Right renal cortex interstitium (tissue), 3 donors: ENCODE results near the gene RBBP6. TPM values are rescaled to one million over a fixed set of nuclear protein-coding genes. Genes with fewer than 3 reads are reported as not detected.
"Not testable (repeated sequence)": the region's sequence is repeated elsewhere in the genome, so short reads cannot be mapped to it uniquely, and the experiment has no call there.

ENCODE experiments used
- DNase-seq, 3 donors: peaks; one replicate each; pipeline ENCODE4 v3.0.0-alpha.2; 2013; ENCODE audit warnings: low read depth in 3 of 3, low spot score in 2 of 3
- polyA plus RNA-seq, 3 donors: library from polyadenylated mRNA; unstranded; fragments of 120-200 nt; gene quantifications; one replicate each; pipeline ENCODE4 v1.2.1, GENCODE V29; 2013; ENCODE audit not compliant: insufficient read length in 3 of 3

The RBBP6 gene
- polyA plus RNA-seq, 3 donors, result 74.8 to 83.0 (median 78.2) TPM

DNA sequence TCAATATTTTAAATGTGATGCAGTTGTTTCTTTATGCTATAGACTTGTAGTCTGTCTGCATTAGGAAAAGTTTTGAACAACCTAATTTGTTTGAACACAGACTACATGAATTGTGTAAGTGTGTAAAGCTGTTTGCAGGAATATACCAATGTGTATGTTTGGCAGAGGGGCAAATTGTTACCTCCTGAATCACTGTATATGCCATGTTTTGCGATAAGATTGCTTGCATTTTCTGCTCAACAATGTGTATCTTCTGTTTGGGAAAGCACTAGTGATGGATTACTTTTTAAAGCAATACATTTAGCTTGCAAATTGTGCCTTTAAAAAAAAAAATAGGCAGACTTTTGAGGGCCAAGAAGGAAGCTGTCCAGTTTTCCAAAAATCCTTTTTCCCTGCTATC is 14.6 kb downstream of the RBBP6 start:
- no peak for DNase-seq

DNA sequence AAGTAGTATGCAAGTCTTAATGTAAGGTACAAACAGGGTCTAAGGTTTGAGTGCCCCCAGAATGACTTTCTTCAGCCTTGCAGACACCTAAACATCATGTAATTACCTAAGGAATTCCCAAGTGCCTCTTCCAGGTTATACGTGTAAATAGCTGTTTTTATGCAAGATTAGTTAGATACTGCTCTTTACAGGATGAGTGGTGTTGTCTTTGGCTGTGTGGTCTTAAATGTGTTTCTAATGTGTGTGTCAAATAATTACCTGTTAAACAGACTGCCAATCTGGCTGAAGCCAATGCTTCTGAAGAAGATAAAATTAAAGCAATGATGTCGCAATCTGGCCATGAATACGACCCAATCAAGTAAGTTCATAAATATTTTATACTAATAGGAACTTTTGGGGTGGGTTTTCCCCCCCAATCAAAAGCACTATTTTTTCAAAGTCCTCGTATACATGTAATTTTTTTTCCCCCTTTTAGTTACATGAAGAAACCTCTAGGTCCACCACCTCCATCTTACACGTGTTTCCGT is 16.0 kb downstream of the RBBP6 start:
- no peak for DNase-seq

DNA sequence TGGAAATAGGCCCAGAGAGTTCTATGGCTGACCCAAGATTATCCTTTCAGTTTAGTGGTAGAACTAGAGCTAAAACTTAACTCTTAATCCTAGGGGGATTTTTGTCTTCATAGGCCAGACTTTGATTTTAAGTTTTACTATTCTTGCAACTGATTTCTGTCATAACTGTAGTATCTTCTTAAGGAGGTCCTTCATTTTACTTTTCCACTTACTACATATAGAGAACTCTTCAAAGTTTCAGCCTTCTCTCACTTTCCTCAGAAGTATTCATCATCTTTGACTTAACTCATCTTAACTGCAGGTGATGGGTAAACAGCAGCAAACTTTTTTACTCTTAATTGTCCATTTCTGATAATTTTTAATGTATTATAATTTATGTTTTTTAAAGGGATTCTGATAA is 23.4 kb downstream of the RBBP6 start:
- DNase-seq, result no peak

DNA sequence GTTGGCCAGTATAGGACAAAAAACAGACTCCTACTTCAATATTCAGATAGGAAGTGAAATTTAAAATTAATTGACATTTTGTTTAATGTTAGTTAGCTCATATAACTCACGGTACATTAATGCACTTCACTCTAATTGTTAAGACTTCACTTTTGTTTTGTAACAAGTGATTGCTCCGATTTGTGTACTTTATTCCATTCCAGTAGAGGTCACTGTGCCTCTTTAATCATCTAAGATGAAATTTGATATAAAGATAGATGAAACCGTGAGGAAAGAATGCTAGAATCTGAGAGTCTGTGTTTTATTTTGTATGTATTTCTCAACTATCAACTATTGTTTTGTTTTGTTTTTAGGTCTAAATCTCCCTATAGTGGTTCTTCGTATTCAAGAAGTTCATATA is 29.0 kb downstream of the RBBP6 start:
- DNase-seq, result no peak

DNA sequence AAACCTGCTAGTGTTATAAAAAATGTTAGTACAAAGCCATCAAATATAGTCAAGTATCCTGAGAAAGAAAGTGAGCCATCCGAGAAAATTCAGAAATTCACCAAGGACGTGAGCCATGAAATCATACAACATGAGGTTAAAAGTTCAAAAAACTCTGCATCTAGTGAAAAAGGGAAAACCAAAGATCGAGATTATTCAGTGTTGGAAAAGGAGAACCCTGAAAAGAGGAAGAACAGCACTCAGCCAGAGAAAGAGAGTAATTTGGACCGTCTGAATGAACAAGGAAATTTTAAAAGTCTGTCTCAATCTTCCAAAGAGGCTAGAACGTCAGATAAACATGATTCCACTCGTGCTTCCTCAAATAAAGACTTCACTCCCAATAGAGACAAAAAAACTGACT is 31.7 kb downstream of the RBBP6 start:
- no peak for DNase-seq

DNA sequence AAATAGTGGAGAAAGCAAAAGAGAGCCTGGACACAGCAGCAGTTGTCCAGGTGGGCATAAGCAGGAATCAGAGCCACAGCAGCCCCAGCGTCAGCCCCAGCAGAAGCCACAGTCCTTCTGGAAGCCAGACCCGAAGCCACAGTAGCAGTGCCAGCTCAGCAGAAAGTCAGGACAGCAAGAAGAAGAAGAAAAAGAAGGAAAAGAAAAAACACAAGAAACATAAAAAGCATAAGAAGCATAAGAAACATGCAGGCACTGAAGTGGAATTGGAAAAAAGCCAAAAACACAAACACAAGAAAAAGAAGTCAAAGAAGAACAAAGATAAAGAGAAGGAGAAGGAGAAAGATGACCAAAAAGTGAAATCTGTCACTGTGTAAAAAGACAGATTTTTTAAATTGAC is 32.7 kb downstream of the RBBP6 start:
- DNase-seq, result no peak

DNA sequence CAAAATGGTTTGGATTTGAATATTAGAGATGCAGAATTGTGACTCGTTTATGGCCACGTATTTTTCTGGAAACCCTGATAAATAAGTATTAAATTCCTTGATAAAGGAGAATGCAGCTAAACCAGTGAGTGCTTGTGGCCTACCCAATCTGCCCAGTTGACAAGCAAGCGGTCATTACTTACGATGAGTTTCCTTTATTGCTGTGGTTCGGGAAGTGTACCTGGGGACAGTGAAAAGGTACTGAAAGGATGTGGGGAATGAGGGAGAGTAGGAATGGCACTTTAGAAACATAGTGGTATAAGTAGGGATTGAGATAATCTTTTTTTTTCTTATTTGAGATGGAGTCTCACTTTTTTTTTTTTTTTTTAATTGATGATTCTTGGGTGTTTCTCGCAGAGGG is 33.8 kb downstream of the RBBP6 start:
- DNase-seq, result no peak

DNA sequence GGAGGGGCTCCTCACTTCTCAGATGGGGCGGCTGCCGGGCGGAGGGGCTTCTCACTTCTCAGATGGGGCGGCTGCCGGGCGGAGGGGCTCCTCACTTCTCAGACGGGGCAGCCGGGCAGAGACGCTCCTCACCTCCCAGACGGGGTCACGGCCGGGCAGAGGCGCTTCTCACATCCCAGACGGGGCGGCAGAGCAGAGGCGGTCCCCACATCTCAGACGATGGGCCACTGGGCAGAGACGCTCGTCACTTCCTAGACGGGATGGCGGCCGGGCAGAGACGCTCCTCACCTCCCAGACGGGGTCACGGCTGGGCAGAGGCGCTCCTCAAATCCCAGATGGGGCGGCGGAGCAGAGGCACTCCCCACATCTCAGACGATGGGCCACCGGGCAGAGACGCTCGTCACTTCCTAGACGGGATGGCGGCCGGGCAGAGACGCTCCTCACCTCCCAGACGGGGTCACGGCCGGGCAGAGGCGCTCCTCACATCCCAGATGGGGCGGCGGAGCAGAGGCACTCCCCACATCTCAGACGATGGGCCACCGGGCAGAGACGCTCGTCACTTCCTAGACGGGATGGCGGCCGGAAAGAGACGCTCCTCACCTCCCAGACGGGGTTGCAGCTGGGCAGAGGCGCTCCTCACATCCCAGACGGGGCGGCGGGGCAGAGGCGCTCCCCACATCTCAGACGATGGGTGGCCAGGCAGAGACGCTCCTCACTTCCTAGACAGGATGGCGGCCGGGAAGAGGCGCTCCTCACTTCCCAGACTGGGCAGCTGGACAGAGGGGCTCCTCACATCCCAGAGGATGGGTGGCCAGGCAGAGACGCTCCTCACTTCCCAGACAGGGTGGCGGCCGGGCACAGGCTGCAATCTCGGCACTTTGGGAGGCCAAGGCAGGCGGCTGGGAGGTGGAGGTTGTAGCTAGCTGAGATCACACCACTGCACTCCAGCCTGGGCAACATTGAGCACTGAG is 35.4 kb downstream of the RBBP6 start:
- DNase-seq, result not testable (repeated sequence)

DNA sequence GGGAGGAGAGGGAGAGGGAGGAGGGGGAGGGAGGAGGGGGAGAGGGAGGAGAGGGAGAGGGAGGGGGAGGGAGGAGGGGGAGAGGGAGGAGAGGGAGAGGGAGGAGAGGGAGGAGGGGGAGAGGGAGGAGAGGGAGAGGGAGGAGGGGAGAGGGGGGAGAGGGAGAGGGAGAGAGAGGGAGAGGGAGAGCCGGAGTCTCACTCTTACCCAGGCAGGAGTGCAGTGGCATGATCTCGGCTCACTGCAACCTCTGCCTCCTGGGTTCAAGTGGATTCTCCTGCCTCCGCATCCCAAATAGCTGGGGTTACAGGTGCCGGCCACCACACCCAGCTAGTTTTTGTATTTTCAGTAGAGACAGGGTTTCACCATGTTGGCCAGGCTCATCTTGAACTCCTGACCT is 36.4 kb downstream of the RBBP6 start:
- DNase-seq, result not testable (repeated sequence)

DNA sequence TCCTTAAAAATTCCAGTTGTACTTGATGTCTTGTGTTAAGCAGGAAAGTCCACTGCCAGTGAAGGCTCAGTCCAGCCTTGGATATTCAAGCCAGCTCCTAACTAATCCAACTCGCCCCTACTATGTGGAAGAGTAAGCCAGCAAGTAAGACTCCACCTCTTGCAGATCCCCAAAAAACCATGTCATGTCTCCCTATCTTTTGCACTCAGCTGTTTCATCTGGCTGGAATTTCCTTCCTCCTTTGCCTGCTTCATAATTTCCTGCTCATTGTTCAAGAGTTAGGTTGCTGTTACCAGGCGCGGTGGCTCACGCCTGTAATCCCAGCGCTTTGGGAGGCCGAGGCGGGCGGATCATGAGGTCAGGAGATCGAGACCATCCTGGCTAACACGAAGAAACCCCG is 37.8 kb downstream of the RBBP6 start:
- no peak for DNase-seq

DNA sequence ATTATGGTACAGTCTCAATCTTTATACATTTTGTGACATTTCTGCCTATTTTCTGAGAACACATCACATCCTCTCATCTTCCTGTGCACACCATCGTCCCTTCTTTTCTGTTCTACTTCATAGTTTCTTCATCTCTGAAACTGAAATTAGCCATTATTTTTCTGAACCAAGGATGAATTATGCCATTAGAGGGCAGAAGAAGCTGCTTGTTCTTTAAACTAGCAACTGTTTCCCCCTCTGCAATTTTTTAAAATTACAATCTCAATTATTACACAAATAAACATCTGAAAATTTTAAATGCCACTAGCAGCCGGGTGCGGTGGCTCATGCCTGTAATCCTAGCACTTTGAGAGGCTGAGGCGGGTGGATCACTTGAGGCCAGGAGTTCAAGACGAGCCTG is 41.3 kb downstream of the RBBP6 start:
- no peak for DNase-seq

DNA sequence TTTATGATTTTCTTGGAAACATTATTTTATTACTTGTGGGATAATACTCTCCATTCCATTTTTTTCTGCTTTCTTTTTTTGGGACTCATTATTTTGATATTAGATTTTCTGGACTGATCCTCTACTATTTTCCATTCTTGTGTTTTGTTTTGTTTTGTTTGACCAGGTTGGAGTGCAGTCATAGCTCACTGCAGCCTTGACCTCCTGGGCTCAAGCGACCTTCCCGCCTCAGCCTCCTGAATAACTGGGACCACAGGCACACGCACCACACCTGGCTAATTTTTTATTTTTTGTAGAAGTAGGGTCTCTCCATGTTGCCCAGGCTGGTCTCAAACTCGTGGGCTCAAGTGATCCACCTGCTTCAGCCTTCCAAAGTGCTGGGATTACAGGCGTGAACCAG is 44.1 kb downstream of the RBBP6 start:
- no peak for DNase-seq

DNA sequence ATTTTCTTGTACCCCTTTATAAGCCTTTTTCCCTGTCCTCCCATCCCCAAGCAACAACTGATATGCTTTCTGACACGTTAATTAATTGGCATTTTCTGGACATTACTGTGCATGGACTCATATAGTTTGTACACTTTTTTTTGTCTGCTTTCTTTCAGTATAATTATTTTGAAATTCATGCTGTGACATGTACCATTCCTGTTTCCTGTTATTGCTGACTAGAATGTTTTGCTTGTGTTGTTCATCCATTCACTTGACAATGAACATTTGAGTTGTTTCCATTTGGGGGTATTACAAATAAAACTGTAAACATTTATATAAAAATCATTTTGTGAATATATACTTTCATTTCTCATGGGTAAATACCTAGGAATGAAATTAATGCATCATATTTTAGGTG is 50.6 kb downstream of the RBBP6 start:
- DNase-seq, result no peak

DNA sequence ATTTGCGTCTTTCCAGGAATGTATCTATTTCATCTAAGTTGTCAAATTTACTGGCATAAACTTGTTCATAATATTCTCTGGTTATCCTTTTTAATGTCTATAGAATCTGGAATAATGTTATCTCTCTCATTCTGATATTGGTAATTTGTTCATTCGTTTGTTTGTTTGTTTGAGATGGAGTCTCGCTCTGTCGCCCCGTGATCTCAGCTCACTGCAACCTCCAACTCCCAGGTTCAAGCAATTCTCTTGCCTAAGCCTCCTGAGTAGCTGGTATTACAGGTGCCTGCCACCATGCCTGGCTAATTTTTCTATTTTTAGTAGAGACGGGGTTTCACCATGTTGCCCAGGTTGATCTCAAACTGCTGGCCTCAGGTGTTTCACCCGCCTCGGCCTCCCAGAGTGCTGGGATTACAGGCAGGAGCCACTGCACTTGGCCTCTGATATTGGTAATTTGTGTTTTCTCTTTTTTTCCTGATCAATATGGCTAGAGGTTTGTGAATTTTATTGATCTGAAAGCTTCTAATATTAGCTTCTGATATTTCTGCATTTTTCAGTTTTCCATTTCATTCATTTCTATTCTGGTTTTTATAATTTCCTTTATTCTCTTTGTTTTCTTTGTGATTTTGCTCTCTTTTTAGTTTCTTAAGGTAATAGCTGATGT is 59.5 kb downstream of the RBBP6 start:
- no peak for DNase-seq

DNA sequence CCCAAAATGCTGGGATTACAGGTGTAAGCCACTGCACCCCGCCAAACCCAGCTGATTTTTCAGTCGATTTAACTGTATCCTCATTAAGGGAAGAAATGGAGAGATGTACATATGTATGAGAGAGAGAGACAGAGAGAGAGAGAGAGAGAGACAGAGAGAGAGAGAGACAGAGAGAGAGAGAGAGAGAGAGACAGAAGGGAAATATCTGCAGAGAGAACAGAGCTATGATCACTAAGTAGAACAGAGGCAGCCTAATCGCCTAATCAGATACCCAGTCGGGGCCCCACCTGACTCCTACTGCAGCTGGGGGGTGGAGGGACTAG is 70.0 kb downstream of the RBBP6 start:
- DNase-seq, result peak in 1 of 3 donors; percentile 1

DNA sequence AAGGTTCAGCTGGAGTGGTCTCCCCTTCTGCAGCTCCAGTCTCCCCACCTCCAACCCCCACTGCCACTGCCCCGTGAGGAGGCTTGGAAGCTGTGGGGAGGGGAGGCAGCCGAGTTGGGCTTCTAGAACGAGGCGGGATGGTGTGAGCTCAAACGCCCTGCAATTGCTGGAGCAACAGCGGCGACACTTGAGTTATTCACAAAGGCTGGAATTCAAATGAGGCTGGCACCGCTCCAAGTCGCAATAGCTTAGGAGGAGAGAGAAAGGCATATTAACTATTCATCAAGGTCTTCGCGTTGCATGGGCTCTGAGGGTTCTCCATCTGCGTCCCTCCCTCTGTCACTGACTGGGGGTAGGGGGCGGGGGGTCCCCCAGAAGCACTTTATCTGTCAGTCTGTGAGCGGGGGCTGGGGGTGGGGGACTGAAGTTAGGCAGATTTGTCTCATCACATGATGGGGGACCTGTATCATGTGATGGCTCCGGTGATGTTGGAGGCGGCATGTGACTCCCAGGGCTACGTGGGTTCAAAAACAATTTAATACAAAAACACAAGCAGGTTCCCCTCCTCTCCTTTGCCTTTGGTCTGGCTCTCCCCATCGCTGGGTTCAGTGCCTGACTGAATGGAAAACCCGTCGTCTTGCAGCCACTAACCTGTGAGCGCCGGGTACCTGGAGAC is 70.5 kb downstream of the RBBP6 start:
- DNase-seq, result peak; percentile 61 to 76 (median 65)

DNA sequence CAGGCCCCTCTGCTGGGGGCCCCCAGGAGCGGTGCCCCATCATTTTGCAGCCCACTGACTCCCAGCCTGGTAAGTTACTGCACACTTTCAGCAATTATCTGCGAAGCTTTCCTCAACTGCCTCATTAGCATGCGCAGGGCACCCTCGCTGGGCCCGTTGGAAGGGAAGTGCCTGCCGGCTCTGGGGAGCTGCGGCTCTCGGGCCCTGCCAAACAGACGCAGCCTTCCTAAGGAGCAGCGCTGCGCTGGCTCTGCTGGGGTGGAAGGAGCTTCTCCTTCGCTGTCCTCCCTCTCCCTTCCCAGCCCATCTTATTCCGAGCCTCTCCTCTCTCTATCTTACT is 71.0 kb downstream of the RBBP6 start:
- DNase-seq, result peak; percentile 9 to 16 (median 10)

DNA sequence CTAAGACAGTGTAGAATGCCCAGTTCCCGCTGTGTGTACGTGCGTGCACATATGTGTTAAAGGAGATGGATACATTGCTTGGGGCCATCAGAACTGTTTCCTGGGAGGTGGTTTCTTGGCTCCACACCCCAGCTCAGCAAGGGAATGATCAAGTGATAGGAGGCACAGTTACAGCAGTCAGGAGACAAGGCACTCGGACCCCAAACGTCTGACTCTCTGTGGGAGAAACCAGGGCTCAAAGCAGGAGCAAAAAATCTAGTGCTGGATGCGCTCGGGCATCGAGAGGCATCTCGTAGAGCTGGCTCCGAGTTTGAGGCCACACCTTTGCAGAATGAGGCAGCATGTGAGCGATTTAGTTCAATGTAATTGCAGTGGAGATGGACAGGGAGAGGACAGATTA is 71.9 kb downstream of the RBBP6 start:
- DNase-seq, result no peak

DNA sequence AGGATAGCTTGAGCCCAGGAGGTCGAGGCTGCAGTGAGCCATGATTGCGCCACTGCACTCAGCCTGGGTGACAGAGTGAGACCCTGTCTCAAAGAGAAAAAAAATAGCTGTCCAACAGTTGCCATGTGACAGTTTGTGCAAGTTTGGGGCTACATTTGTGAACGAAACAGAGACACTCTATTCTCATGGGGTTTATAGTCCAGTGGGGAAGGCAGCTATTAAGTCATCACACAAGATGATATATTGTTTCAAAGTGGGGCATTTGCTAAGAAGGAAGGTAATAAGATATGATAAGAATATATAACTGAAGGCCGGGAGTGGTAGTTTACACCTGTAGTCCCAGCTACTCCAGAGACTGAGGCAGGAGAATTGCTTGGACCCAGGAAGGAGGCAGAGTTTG is 73.3 kb downstream of the RBBP6 start:
- no peak for DNase-seq

DNA sequence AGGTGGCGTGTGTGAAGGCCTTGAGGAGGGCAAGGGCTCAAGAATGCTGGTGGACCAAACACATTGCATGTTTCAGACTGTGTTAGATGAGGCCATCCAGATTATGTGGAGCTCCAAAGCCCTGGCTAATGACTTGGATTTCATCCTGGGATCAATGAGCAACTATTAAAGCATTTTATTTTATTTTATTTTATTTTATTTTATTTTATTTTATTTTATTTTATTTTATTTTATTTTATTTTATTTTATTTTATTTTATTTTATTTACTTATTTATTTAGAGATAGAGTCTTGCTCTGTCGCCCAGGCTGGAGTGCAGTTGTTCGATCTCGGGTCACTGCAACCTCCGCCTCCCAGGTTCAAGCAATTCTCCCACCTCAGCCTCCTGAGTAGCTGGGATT is 73.9 kb downstream of the RBBP6 start:
- not testable (repeated sequence) for DNase-seq

DNA sequence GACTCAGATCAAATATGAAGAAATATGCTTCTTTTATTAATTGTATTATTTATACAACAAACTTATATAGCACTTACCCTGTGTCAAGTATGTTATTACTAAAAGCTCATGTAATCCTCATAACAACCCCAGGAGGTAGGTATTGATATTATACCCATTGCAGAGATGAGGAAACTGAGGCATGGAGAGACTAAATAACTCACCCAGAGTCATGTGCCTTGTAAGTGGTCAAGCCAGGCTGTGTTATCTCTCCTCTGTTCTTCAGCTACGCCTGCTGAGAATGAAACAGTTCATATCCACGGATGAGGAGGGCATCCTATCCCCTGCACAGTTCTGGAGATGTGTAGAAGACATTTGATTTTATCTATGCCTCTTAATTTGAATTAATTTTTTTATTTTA is 78.1 kb downstream of the RBBP6 start:
- no peak for DNase-seq
